ENCODE data around the gene ATP2A2. TPM values are rescaled to one million over a fixed set of nuclear protein-coding genes. Genes with fewer than 3 reads are reported as not detected.

The ATP2A2 gene
- total and polyA plus RNA-seq, 12 donors = 20.8 to 312 (median 121) TPM

DNA sequence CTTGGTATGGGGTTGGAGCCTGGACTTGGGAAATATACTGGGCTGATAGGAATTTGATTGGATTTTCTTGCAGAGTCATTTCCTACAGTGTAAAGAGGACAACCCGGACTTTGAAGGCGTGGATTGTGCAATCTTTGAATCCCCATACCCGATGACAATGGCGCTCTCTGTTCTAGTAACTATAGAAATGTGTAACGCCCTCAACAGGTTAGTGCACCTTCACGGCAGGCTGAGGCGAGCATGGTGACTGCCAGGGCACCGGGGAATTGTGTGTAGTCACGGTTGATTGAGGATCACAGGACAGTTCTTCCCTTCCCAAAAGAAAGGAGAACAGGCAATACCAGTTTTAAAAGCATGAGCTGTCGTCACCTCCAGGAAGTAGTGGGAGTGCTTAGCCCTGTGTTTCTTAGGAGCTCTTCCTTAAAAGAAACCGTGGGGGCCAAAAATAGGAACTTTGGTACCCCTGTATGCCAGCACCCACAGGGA, 64.2 kb downstream of the ATP2A2 start:
- WGBS, 4 donors = 75 to 81% (median 78%) methylated on average over 9 to 11 of the region's 11 CpGs
- Histone ChIP-seq H3K27me3 (no peaks in the 10 kb centered on the region), H3K9me3 (replicated peaks in 1 of 3) (no peaks in the 10 kb centered on the region), H3K27ac (peak overlapping the region in 1 of 5 donors; percentile 14), H3K36me3 (replicated peaks in 1 of 2) (peaks cover 0 to 99% of the 10 kb centered on the region in 2 donors), H3K4me1 (replicated peaks in 1 of 2) (peaks cover 0 to 8% of the 10 kb centered on the region in 2 donors), H3K4me3 (no peak overlapping the region)
- TF ChIP-seq, protein P1, sequence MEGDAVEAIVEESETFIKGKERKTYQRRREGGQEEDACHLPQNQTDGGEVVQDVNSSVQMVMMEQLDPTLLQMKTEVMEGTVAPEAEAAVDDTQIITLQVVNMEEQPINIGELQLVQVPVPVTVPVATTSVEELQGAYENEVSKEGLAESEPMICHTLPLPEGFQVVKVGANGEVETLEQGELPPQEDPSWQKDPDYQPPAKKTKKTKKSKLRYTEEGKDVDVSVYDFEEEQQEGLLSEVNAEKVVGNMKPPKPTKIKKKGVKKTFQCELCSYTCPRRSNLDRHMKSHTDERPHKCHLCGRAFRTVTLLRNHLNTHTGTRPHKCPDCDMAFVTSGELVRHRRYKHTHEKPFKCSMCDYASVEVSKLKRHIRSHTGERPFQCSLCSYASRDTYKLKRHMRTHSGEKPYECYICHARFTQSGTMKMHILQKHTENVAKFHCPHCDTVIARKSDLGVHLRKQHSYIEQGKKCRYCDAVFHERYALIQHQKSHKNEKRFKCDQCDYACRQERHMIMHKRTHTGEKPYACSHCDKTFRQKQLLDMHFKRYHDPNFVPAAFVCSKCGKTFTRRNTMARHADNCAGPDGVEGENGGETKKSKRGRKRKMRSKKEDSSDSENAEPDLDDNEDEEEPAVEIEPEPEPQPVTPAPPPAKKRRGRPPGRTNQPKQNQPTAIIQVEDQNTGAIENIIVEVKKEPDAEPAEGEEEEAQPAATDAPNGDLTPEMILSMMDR (IDR thresholded peaks at IDR 0.05) = no peak
- TF ChIP-seq POLR2A (IDR thresholded peaks at IDR 0.05) = no peak
- intact Hi-C loops (cut with DNase I) = no loop called here
- DNase-seq = peak in 3 of 7 donors; percentile 12 to 50 (median 26)

DNA sequence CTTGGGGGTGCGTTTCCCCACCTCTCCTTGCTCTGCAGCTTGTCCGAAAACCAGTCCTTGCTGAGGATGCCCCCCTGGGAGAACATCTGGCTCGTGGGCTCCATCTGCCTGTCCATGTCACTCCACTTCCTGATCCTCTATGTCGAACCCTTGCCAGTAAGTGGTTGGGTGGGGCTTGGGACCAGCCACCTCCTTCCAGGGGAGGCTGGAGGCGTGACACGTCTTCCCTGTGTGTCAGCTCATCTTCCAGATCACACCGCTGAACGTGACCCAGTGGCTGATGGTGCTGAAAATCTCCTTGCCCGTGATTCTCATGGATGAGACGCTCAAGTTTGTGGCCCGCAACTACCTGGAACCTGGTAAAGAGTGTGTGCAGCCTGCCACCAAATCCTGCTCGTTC, 64.9 kb downstream of the ATP2A2 start:
- WGBS, 4 donors = 84 to 97% (median 89%) methylated on average over 8 to 12 of the region's 12 CpGs
- Histone ChIP-seq H3K27me3 (no peaks in the 10 kb centered on the region), H3K36me3 (replicated peaks in 1 of 2) (peaks cover 0 to 96% of the 10 kb centered on the region in 2 donors), H3K4me3 (no peak overlapping the region), H3K4me1 (replicated peaks in 1 of 2) (peaks cover 0 to 8% of the 10 kb centered on the region in 2 donors), H3K27ac (no peak overlapping the region), H3K9me3 (replicated peaks in 1 of 3) (no peaks in the 10 kb centered on the region)
- intact Hi-C loops (cut with DNase I) = no loop called here
- peak in 2 of 7 donors; percentile 10 to 48 for DNase-seq
- TF ChIP-seq, protein P1 (IDR thresholded peaks at IDR 0.05) = no peak
- no peak for TF ChIP-seq POLR2A (IDR thresholded peaks at IDR 0.05)

DNA sequence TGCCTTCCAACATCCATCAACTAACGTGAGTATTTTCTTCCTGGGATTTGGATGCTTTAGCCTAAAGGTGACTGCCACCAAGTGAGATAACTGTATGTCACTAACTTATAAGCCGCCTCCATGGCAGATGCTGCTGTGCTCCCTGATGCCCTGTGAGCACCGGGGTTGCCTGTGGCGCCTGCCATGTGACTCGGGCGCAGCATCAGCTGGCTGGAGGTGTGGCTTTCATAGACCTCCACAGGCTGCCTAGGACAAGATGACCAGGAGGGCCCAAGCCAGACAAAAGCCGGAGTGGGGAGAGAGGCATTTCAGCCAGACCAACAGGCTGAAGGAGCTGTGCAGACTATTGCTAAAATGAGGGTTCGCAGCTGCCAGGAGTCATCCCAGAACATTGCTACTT, 66.7 kb downstream of the ATP2A2 start:
- Histone ChIP-seq H3K4me1 (replicated peaks in 1 of 2) (peaks cover 0 to 8% of the 10 kb centered on the region in 2 donors), H3K9me3 (replicated peaks in 1 of 3) (no peaks in the 10 kb centered on the region), H3K27me3 (no peaks in the 10 kb centered on the region), H3K27ac (no peak overlapping the region), H3K36me3 (replicated peaks in 1 of 2) (peaks cover 0 to 84% of the 10 kb centered on the region in 2 donors), H3K4me3 (no peak overlapping the region)
- intact Hi-C loops (cut with DNase I) = no loop called here
- TF ChIP-seq, protein P1 (IDR thresholded peaks at IDR 0.05) = no peak
- TF ChIP-seq POLR2A (IDR thresholded peaks at IDR 0.05) = no peak
- 90 to 95% (median 92%) methylated on average over 8 of the region's 8 CpGs for WGBS, 4 donors
- peak in 2 of 7 donors; percentile 10 to 46 for DNase-seq

DNA sequence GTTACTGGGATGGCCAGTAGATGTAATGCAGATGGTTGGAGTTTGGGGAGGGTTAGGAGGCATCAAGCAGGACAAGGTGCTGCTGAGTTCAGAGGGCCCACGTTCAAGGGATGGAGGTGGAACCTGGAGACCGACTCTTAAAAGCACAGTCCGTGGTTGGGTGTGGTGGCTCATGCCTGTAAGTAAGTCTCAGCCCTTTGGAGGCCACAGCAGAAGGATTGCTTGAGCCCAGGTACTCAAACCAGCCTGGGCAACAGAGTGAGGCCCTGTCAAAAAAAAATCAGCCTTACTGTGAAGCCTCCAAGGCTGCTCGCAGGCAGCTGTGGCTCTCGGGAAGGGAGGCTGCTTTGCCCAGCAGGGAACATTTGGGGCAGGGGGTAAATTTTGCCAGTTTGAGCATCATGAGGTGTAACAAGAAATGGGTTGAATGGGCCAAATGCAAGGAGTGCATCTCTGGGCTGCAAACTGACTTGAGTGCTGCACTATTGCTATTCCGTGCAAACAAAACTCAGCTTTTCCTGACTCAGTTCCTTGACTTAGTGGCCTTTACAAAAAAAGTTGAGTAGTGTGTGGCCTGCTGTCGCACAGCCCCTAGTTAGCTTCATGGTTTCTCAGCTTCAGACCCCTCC, 67.5 kb downstream of the ATP2A2 start:
- TF ChIP-seq, protein P1 (IDR thresholded peaks at IDR 0.05) = no peak
- no peak for TF ChIP-seq POLR2A (IDR thresholded peaks at IDR 0.05)
- no peaks in the 10 kb centered on the region for H3K27me3 ChIP-seq
- peaks cover 0 to 8% of the 10 kb centered on the region in 2 donors for H3K4me1 ChIP-seq (replicated peaks in 1 of 2)
- peaks cover 0 to 76% of the 10 kb centered on the region in 2 donors for H3K36me3 ChIP-seq (replicated peaks in 1 of 2)
- peak in 2 of 7 donors; percentile 13 to 39 for DNase-seq
- peak overlapping the region in 1 of 5 donors; percentile 40 for H3K27ac ChIP-seq
- intact Hi-C loops (cut with DNase I) = no loop called here
- no peaks in the 10 kb centered on the region for H3K9me3 ChIP-seq (replicated peaks in 1 of 3)
- H3K4me3 ChIP-seq = no peak overlapping the region
- WGBS, 4 donors = 90 to 95% (median 94%) methylated on average over 6 to 7 of the region's 7 CpGs
